ENCODE data around the gene PEAK3.
A peak's percentile ranks its signal among the peaks of the same experiment; 100 is the strongest.
"Not testable (repeated sequence)": the region's sequence is repeated elsewhere in the genome, so short reads cannot be mapped to it uniquely, and the experiment has no call there.

PEAK3 gene

DNA sequence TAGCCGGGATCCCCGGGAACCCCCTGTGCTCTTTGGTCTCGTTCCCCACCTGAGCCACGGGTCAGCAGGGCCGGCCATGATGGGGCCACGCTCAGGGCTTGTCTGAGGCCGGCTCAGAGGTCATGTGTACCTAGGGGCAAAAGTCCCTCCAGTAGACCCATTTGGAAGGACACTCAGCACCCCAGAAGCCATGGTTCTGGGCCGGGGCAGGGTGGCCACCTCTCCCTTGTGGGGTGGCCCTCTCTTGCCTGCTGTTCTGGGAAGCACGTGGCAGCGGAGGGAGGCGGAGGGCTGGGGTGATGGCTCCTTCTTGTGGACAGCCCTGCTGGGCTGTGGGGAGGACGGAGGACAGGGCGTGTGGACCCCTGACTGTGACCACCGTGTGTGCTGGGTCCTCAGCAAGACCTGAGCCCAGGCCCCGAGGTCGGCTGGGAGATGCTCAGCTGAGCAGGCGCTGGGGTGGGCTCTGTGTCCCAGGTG lies 6.4 kb upstream of the PEAK3 start:
- no peak for DNase-seq

DNA sequence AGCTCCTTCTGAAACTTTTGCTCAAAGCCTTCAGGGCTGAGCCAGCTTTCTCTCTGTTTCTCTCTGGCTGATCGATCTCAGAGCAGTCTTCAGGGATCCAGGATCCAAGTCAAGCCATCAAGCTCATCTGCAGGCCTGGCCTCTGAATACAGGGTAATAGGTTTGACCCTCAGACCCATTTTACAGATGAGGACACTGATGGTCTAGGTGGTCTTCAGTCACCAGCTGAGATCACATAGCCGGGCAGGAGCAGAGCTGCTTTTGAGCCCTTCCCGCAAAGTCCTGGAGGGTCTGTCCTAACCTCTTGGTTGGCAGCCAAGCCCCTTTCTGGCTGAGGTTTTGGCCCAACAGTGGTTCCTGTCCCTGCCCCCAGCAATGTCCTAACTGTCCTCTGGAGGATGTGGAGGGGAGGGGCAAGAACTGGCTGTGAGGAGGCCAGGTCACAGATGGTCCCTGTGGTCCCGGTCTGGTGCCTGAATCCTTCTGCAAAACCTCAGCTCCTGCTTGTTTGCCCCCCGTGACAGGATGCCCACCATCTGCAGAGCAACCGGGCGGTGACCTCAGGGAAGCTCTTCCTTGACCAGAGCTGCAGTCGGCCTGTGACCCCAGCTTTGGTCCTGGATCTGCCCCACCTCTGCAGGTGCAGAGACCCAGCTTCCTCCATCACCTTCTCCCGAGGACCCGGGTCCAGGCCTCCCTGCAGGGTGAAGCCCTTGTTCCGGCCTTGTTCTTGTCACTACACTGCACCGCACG lies 5.8 kb upstream of the PEAK3 start:
- no peak for DNase-seq

- DNase-seq, result no peak
Measured at GRCh38 chr19:2286402-2287140, 4.6 kb upstream of the PEAK3 start.

DNA sequence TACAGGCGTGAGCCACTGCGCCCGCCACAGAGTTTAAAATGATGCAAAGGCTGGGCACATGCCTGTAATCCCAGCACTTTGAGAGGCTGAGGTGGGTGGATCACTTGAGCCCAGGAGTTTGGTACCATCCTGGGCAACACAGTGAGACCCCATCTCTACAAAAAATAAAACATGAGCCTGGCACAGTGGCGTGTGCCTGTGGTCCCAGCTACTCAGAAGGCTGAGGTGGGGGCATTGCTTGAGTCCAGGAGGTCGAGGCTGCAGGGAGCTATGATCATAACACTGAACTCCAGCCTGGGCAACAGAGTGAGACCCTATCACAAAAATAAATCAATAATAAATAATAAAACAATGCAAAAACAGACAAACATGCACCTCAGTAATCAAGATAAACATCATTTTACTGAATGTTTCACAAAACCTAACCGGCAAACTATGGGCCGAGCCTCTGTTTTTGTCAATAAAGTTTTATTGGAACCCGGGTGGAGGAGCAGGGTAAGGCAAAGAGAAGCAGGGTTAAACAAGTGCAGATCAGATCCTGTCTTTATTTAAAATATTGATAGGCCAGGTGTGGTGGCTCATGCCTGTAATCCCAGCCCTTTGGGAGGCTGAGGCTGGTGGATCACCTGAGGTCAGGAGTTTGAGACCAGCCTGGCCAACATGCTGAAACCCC lies 2.0 kb upstream of the PEAK3 start:
- no peak for DNase-seq

DNA sequence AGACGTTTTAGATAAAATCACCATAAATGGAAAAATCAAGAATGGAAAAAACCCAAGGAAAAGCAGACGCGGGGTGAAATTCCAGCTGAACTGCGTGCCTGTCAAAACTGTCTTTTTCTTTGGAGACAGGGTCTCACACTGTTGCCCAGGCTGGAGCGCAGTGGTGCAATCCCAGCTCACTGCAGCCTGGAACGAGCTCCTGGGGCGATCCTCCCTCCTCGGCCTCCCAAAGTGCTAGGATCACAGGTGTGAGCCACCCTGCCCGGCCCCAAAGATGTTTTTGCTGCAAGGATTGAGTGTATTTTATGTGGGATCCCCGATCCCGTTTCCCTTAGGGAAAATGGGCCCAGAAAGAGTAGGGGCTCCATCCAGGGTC lies 875 bp upstream of the PEAK3 start:
- DNase-seq, result no peak

DNA sequence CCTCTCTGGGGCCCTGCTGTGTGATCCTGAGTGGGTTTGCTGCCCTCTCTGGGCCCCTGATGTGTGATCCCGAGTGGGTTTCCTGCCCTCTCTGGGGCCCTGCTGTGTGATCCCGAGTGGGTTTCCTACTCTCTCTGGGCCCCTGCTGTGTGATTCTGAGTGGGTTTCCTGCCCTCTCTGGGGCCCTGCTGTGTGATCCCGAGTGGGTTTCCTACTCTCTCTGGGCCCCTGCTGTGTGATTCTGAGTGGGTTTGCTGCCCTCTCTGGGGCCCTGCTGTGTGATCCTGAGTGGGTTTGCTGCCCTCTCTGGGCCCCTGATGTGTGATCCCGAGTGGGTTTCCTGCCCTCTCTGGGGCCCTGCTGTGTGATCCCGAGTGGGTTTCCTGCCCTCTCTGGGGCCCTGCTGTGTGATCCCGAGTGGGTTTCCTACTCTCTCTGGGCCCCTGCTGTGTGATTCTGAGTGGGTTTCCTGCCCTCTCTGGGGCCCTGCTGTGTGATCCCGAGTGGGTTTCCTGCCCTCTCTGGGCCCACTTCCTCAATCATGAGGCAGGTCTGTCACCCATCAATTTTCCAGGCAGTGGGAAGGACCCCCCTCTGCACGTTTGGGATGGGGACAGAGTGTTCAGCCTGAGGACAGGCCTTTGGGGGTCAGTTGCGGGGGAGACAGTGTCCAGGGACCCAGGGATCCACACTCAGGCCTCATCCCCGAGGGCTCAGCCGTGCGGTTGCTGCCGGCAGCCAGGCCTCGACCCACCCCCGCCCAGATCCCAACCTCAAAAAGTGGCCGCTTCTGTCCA lies 512 bp downstream of the PEAK3 start:
- DNase-seq, result not testable (repeated sequence)

- DNase-seq, result no peak
Measured at GRCh38 chr19:2280633-2281264, 1.2 kb downstream of the PEAK3 start.

DNA sequence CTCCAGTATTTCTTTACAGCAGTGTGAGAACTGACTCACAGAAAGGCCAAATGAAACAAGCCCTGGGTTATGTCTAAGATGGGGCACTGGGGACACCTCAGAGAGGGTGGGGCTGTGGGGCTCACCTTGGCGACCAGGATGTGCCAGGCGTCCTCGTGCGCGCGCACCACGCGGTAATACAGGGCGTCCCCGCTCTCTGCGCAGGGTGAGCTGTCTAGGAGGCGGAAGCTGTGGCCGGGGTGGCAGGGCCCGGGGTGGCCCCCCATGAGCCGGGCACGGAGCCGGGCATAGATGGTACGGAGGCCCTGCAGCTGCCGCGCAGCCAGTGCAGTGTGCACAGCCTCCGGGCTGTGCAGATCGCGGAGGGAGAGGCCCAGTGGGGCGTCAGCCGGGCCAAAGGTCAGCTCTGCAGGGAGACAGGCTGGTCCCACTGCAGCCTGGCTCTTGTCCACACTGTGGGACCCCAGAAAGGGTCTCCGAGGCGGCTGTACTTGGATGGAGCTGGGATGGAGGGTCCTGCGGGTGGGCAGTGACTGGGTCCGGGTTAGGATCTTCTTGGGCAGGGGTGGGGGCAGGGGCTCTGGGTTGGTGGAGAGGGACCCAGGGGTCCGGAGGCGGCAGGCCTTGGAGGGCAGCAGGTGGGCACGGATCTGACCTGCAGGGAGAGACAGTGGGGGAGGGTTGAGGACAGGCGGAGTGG lies 3.4 kb downstream of the PEAK3 start:
- no peak for DNase-seq

- DNase-seq, result no peak
Measured at GRCh38 chr19:2277138-2277537, 4.8 kb downstream of the PEAK3 start.

GRCh38 chr19:2276429-2276986 lies 5.5 kb downstream of the PEAK3 start:
- no peak for DNase-seq

DNA sequence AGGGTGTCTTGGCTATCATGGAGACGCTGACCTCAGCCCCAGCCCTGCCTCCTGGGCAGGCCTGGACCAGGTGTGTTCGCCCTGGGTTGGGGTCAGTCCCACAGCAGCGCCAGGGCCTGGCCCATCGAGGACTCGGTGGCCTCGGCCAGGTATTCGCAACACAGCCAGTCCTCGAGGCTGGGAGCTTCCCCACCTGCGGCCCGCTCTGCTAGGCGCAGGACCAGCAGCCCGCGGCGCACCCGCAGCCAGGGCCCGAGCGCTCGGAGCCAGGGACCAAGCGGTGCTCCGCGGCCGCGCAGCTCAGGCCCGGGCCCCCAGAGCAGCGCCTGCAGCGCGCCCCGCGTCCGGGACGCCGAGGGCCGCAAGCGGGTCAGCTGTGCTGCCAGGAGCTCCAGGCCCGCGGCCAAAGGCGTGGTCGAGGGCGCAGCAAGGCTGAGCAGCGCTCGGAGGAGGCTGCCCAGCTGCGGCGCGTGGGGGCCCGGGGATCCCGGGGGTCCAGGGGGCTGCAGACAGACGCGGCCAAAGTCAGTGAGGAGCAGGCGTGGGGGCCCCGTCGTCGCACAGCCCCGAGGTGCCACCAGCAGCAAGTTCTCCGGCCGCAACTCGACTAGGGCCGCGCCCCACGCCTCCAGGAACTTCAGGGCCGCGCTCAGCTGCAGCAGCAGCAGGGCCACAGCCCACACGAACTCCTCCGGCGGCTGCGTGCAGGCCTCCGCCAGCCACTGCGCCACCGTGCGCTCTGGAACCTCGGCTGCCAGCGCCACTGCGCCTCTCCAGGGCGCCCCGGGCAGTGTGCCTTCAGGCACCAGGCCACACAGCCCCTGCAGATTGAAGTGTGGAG lies 6.2 kb downstream of the PEAK3 start:
- DNase-seq, result no peak

DNA sequence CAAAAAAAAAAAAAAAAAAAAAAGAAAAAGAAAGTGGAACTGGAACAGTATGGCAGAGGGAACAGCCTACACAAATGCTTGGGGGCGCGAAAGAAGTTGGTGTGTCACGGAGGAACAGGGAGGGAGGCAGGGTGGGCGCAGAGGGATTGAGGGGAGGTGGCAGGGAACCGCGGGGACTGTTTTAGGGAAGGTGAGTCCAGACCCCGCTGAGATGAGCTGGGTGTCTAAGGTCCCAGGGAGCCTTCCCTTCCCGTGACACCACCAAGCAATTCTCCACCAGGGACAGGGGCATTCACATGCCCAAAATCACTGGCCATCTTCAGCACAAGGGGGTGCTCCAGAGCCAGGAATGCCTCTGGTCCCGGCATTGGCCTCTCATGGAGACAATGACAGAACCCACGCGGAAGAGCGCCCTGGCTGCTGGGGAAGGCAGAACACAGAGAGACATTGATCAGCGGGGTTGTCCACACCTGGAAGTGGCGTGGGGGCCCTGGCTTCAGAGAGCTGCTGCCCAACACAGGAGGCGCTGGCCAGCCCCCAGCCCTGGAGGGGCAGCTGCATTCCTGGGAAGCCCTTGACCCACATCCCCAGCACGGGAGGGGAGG lies 6.9 kb downstream of the PEAK3 start:
- DNase-seq, result peak; percentile 42 to 66

- no peak for DNase-seq
Measured at GRCh38 chr19:2274185-2274711, 7.7 kb downstream of the PEAK3 start.

DNA sequence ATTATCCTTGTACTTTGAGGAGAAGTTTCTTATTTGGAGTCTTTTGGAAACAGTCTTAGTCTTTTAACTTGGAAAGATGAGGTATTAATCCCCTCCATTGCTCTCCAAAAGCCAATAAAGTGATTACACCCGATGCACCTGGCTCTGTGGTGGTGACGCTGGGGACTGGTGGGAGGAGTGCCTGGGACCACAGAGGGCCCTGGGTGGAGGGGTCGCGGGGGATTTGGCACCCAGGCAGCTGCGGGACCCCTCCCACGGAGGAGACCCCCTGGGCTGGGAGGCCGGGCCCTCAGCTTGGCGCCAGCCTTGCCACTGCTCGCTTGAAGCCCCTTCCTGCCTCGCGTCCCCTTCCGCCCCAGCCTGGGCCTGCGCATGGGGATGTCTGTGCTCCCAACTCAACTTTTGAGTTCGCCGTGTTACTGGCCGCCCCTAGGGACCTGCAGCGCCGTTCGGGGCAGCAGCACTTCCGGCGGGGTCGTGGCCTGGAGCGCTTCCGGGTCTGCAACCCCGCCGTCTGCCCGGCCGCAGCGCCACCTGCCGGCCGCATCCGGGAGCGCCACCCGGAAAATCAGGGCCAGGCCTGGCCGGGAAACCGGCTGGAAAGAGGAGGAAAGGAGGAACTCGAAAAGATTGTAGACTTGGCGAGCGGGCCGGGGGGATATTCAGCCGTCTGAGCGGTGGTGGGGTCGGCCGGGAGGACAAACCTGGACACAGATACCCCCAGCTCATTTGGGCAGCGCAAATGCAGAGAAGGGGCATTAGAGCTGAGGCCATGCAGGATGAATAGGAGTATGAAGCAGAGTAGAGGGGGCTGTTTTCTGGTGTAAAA lies 8.4 kb downstream of the PEAK3 start:
- peak; percentile 53 to 83 for DNase-seq

DNA sequence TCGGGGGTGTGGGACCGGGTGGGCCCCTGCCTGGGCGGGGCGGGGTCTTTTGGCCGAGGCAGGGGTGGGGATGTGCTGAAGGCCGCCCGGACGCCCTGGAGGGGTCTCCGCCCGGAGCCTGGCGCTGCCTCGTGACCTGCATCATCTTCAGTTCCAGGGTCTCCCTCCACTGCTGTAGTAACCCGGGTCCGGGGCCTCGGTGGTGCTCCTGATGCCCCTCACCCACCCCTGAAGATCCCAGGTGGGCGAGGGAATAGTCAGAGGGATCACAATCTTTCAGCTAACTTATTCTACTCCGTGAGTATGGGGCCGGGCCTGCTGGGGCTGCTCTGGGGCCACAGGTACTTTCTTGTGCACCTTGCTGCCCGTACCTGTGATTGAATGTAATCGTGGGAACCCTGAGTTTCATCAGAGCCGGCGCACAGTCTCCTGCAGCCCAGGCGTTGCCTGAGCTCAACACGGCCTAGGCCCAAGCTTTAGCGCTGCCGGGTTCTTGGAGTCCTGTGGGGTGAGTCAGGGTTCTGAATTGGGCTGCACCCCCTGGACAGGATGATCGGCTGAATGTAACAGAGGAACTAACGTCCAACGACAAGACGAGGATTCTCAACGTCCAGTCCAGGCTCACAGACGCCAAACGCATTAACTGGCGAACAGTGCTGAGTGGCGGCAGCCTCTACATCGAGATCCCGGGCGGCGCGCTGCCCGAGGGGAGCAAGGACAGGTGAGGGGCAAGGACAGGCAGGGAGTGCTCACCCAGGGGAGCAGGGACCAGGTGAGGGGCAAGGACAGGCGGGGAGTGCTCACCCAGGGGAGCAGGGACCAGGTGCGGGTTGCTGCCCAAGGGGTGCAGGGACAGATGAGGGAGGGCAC lies 10.5 kb downstream of the PEAK3 start:
- no peak for DNase-seq

DNA sequence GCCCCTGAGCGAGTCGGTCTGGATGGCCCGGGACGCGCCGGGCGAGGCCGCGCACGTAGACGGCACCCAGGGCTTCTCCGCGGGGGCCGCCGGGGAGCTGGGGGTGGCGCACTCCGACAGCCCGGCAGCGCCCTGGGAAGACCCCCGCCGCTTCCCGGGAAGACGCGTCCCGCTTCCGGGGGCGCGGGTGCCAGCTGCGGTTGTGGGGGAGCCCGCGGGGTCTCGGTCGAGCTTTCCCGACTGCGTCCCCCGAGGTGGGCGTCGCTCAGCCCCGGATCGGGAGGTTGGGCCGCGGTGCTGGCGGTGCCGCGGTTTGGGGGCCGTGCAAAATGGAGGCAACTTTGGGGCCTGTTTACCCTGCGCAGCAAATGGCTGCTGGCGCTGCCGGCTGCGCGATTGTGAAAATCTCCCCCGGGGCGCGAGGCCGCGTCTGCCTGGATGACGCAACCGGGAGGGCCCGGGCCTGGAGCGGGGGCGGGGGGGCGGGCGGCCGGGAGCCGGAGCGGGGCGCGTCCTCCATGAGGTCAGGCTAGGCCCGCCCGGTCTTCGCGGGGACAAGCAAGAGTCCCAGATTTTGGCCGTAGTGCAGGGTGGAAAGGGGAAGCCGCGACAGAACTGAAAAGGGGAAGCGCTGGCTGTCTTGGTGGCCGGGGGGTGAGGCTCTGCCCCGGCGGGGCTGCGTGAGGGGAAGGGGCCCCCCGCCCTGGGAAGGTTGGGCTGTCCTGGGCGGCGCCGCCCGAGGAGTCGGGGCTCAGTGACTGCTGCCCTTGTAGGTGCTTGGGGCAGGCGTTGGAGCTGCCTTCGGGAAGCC lies 11.3 kb downstream of the PEAK3 start:
- DNase-seq, result peak in 1 of 2 experiments; percentile 46

DNA sequence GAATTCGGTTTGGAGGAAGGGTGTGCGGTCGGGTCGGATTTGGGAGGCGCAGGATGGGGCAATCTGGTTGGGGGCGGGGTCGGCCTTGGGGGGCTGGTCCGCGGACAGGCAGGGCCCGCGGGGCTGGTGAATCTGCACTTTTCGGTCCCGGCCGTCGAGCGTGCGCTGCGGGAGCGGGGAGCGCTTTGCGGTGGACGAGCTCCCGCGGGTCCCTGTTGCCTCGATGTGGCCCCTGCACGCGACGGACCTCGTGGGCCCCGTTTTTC lies 11.9 kb downstream of the PEAK3 start:
- no peak for DNase-seq

Data from SHP77 (cell line).